Brain microvascular endothelial cell (primary cell): Measurements from ENCODE around the gene CSRNP3.

ENCODE experiments used
- DNase-seq: peaks from one replicate; pipeline ENCODE4 v3.0.0-alpha.2; 2020
- H3K27ac ChIP-seq: fragments of 250-450 bp; sonication (Bioruptor Pico); 2 replicates; pipeline ENCODE4 v1.5.1; 2020; ENCODE audit warnings: mild to moderate bottlenecking, moderate library complexity
- H3K27me3 ChIP-seq: fragments of 250-450 bp; sonication (Bioruptor Pico); replicated peaks from 2 replicates; pipeline ENCODE4 v1.5.1; 2020; ENCODE audit warnings: mild to moderate bottlenecking
- H3K36me3 ChIP-seq: fragments of 250-450 bp; sonication (Bioruptor Pico); replicated peaks from 2 replicates; pipeline ENCODE4 v1.5.1; 2020; ENCODE audit warnings: mild to moderate bottlenecking
- H3K4me3 ChIP-seq: 2 replicates; pipeline ENCODE4 v1.5.1; 2011; ENCODE audit warnings: low read depth, mild to moderate bottlenecking, control low read depth, low read length, moderate library complexity
- in situ Hi-C: cut with HindIII; loops from 2 replicates; pipeline ENCODE4 v1.10.0; 2017; ENCODE audit warnings: low sequenced_read_pairs, low pct_ligation_motif_present
- TF ChIP-seq, protein P1 (sequence below): IDR thresholded peaks from 2 replicates; pipeline ENCODE4 v1.5.1; 2011; ENCODE audit warnings: low read depth, mild to moderate bottlenecking, moderate library complexity, low read length, control low read depth, inconsistent platforms; ENCODE audit errors: missing control alignments

The CSRNP3 gene

DNA sequence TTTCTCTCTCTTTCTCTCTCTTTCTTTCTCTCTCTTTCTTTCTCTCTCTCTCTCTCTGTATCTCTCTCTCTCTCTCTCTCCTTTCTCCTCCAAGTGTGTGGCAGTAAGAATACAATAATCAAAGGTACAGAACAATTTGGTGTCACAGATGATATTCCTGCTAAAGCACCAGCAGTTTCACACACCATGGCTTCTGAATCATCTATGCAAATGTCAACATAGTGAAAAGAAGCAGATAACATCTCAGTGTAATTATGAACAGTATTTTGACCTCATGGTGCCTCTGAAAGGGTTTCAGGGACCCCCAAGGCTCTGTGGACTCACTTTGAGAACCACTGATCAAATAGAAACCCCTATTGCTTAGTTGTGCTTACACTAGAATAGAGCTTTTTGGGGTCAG lies 38.5 kb upstream of the CSRNP3 start:
- in situ Hi-C loops: no loop called here
- no peak for DNase-seq
- Histone ChIP-seq H3K27me3 (no peaks in the 10 kb centered on the region), H3K27ac (no peak overlapping the region), H3K36me3 (no peaks in the 10 kb centered on the region), H3K4me3 (no peak overlapping the region)
- TF ChIP-seq, protein P1, sequence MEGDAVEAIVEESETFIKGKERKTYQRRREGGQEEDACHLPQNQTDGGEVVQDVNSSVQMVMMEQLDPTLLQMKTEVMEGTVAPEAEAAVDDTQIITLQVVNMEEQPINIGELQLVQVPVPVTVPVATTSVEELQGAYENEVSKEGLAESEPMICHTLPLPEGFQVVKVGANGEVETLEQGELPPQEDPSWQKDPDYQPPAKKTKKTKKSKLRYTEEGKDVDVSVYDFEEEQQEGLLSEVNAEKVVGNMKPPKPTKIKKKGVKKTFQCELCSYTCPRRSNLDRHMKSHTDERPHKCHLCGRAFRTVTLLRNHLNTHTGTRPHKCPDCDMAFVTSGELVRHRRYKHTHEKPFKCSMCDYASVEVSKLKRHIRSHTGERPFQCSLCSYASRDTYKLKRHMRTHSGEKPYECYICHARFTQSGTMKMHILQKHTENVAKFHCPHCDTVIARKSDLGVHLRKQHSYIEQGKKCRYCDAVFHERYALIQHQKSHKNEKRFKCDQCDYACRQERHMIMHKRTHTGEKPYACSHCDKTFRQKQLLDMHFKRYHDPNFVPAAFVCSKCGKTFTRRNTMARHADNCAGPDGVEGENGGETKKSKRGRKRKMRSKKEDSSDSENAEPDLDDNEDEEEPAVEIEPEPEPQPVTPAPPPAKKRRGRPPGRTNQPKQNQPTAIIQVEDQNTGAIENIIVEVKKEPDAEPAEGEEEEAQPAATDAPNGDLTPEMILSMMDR: no peak

DNA sequence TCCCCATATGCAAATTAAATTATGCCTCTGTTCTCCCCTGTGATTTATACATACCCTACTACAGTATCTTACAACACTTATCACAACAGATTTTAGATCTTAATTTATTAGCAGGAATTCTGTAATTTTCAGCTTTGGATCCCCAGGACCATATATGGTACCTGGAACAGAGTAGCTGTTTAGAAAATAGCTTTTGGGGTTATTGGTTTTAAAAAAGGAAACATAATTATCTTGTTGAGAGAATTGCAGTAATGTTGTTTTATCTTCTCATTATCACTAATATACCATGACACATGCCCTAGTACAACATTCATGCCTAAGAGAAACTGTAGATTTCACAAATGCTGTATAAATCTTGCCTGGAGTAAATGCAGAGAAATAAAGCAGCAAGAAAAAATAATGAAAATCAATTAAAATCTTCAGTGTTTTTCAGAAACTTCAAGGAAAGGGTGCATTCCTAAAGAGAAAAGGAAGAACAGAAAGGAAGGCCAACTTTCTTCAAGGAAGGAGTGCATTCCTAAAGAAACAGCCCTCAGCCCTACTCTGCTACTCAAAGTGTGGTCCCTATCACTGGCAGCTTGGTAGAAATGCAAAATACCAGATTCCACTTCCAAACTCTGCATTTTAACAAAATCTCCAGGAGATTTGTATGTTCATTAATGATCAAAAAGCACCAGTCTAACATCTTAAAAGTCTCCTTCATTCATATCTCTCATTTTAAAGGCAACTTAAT lies 37.1 kb upstream of the CSRNP3 start:
- no peaks in the 10 kb centered on the region for H3K36me3 ChIP-seq
- H3K4me3 ChIP-seq: no peak overlapping the region
- TF ChIP-seq, protein P1: no peak
- no peak for DNase-seq
- in situ Hi-C loops: no loop called here
- no peaks in the 10 kb centered on the region for H3K27me3 ChIP-seq
- no peak overlapping the region for H3K27ac ChIP-seq

DNA sequence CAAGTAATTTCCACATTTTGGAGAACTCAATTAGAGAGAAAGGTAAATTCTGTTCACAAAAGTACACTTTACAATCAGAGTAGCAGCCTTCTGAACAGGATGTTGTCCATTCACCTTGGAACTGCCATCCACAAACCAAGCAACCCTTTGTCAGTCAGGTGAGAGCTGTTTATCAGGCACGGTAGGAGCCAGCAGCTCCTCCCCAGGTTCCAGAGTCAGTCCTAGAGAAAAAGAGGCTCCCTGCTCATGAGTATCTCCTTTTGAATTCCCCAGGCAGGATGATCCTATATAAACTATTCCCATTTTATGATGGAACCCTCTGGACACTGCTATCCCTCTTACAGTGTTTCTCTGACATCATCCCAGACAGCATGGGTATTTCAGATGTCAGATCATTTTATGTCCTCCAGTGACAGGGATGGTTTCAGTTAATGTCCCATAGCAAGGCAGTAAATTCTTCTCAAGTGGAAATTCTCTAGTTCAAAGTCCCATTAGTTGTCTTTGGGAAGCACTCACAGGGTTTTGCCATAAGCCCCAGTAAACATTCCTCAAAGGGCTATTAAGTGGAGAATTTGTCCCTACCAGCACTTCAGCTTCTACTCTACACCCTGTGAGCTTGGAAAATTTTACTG lies 34.5 kb upstream of the CSRNP3 start:
- Histone ChIP-seq H3K36me3 (no peaks in the 10 kb centered on the region), H3K4me3 (no peak overlapping the region), H3K27ac (no peak overlapping the region), H3K27me3 (no peaks in the 10 kb centered on the region)
- no peak for DNase-seq
- in situ Hi-C loops: no loop called here
- TF ChIP-seq, protein P1: no peak

DNA sequence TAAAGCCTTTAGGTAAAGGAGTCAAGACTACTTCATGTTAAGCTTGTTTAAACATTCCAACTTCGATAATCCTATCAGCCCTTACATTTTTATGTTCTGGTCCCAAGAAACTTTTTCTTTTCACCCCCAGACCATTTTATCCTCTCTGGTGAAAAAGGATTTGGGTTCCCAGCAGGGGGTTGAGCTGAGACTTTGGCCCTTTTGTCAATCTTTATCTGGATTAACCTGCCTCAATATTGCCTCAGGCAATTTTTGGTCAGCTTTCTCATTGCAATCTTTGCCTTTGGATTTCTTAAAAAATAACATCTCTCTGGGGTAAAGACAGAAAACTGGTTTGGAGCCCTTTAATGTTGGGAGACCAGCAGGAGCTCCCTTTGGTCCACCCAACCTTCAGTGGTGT lies 33.9 kb upstream of the CSRNP3 start:
- TF ChIP-seq, protein P1: no peak
- no peak for DNase-seq
- no peak overlapping the region for H3K27ac ChIP-seq
- no peak overlapping the region for H3K4me3 ChIP-seq
- no peaks in the 10 kb centered on the region for H3K36me3 ChIP-seq
- no peaks in the 10 kb centered on the region for H3K27me3 ChIP-seq
- in situ Hi-C loops: no loop called here

DNA sequence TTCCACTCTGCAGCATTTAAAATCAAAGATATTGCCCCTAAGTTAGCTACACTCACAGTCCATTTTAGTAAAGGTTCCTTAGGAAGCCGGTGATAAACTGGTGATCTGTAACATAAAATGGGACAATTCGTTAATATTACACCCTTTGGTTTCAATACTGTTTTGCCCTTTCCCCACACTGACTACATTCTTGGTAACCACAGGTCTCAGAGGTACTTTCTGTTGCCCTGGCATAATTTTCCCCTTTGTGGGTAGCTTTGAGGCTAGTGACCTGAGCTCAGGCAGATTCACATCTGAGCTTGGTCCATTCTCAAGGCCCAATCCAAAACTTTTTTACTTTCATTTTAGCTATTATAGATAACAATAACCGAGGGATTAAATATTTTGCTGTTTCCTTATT lies 32.9 kb upstream of the CSRNP3 start:
- H3K27ac ChIP-seq: no peak overlapping the region
- TF ChIP-seq, protein P1: no peak
- H3K4me3 ChIP-seq: no peak overlapping the region
- no peaks in the 10 kb centered on the region for H3K36me3 ChIP-seq
- DNase-seq: no peak
- in situ Hi-C loops: no loop called here
- H3K27me3 ChIP-seq: no peaks in the 10 kb centered on the region
